Measurements from ENCODE around the gene EXTL1.

EXTL1 gene, protein sequence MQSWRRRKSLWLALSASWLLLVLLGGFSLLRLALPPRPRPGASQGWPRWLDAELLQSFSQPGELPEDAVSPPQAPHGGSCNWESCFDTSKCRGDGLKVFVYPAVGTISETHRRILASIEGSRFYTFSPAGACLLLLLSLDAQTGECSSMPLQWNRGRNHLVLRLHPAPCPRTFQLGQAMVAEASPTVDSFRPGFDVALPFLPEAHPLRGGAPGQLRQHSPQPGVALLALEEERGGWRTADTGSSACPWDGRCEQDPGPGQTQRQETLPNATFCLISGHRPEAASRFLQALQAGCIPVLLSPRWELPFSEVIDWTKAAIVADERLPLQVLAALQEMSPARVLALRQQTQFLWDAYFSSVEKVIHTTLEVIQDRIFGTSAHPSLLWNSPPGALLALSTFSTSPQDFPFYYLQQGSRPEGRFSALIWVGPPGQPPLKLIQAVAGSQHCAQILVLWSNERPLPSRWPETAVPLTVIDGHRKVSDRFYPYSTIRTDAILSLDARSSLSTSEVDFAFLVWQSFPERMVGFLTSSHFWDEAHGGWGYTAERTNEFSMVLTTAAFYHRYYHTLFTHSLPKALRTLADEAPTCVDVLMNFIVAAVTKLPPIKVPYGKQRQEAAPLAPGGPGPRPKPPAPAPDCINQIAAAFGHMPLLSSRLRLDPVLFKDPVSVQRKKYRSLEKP

GRCh38 chr1:26021647-26022403 lies at the start of gene EXTL1:
Gene EXTL1 (plus strand): TSS chr1:26021775. CDS start chr1:26022647, 872 bp downstream.
- DNase-seq (ENCODE audit: insufficient read length, low spot score): peak; percentile 57
- TF ChIP-seq, protein P1, sequence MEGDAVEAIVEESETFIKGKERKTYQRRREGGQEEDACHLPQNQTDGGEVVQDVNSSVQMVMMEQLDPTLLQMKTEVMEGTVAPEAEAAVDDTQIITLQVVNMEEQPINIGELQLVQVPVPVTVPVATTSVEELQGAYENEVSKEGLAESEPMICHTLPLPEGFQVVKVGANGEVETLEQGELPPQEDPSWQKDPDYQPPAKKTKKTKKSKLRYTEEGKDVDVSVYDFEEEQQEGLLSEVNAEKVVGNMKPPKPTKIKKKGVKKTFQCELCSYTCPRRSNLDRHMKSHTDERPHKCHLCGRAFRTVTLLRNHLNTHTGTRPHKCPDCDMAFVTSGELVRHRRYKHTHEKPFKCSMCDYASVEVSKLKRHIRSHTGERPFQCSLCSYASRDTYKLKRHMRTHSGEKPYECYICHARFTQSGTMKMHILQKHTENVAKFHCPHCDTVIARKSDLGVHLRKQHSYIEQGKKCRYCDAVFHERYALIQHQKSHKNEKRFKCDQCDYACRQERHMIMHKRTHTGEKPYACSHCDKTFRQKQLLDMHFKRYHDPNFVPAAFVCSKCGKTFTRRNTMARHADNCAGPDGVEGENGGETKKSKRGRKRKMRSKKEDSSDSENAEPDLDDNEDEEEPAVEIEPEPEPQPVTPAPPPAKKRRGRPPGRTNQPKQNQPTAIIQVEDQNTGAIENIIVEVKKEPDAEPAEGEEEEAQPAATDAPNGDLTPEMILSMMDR (IDR thresholded peaks at IDR 0.05; ENCODE audit: insufficient read depth, missing control alignments): no peak
- no peak for FAIRE-seq

DNA sequence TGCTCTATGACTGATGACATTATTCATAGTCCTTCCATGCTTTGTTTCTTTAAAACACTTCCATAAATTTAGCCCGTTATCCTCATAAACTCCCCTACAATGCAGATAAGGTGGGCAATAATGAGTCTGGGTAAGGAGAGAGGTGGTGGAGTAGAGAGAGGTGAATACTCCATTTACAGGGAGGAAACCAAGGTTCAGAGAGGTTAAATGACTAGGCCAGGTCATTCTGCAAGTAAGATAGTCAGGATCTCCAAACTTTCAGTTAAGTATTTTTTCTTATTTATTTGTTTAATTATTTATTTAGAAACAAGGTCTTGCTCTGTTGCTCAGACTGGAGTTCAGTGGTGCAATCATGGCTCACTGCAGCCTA lies 49.8 kb upstream of the EXTL1 start:
- TF ChIP-seq, protein P1 (IDR thresholded peaks at IDR 0.05; ENCODE audit: insufficient read depth, missing control alignments): no peak
- FAIRE-seq (no peak), DNase-seq (ENCODE audit: insufficient read length, low spot score) (no peak)

- no peak for FAIRE-seq
These were observed 47.8 kb upstream of the EXTL1 start for GRCh38 chr1:25973610-25974321.

GRCh38 chr1:25977801-25978200 lies 43.8 kb upstream of the EXTL1 start:
- no peak for DNase-seq (ENCODE audit: insufficient read length, low spot score)
- no peak for FAIRE-seq
- TF ChIP-seq, protein P1 (IDR thresholded peaks at IDR 0.05; ENCODE audit: insufficient read depth, missing control alignments): no peak

More at GRCh38 chr1:25973610-25974321, 47.8 kb upstream of the EXTL1 start:
- no peak for DNase-seq (ENCODE audit: insufficient read length, low spot score)
- TF ChIP-seq, protein P1 (IDR thresholded peaks at IDR 0.05; ENCODE audit: insufficient read depth, missing control alignments): no peak

GRCh38 chr1:25978403-25978802 lies 43.2 kb upstream of the EXTL1 start:
- TF ChIP-seq, protein P1 (IDR thresholded peaks at IDR 0.05; ENCODE audit: insufficient read depth, missing control alignments): no peak
- DNase-seq (ENCODE audit: insufficient read length, low spot score): no peak
- no peak for FAIRE-seq

DNA sequence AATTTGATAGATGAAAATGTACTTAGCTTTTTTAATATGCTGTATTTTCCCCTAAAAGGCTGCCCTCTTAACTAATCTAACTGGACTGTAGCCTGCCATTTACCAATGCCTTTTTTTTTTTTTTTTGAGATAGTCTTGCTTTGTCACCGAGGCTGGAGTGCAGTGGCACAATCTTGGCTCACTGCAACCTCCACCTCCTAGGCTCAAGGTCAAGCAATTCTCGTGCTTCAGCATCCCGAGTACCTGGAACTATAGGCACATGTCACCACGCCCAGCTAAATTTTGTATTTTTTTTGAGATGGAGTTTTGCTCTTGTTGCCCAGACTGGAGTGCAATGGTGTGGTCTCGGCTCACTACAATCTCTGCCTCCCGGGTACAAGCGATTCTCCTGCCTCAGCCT lies 42.4 kb upstream of the EXTL1 start:
- TF ChIP-seq, protein P1 (IDR thresholded peaks at IDR 0.05; ENCODE audit: insufficient read depth, missing control alignments): no peak
- FAIRE-seq: no peak
- DNase-seq (ENCODE audit: insufficient read length, low spot score): no peak

Measured in D721Med (cell line).